Measurements from ENCODE around the gene EMSY. TPM values are rescaled to one million over a fixed set of nuclear protein-coding genes. Genes with fewer than 3 reads are reported as not detected.

EMSY gene
- total RNA-seq, 4 donors from 2014 or later = 29.9 to 36.7 (median 35.3) TPM

- TF ChIP-seq CTCF (IDR thresholded peaks at IDR 0.05; ENCODE audit: low read depth) = no peak
Measured at GRCh38 chr11:76456571-76456970, 11.8 kb downstream of the EMSY start.

GRCh38 chr11:76459299-76459698 is 14.5 kb downstream of the EMSY start:
- TF ChIP-seq CTCF (IDR thresholded peaks at IDR 0.05; ENCODE audit: low read depth) = no peak

GRCh38 chr11:76459846-76460245 is 15.0 kb downstream of the EMSY start:
- no peak for TF ChIP-seq CTCF (IDR thresholded peaks at IDR 0.05; ENCODE audit: low read depth)

GRCh38 chr11:76462317-76462716 is 17.5 kb downstream of the EMSY start:
- TF ChIP-seq CTCF (IDR thresholded peaks at IDR 0.05; ENCODE audit: low read depth) = no peak

- TF ChIP-seq CTCF (IDR thresholded peaks at IDR 0.05; ENCODE audit: low read depth) = no peak
Measured at GRCh38 chr11:76465701-76466100, 20.9 kb downstream of the EMSY start.

- no peak for TF ChIP-seq CTCF (IDR thresholded peaks at IDR 0.05; ENCODE audit: low read depth)
Measured at GRCh38 chr11:76466666-76467065, 21.8 kb downstream of the EMSY start.

GRCh38 chr11:76469141-76469540 is 24.3 kb downstream of the EMSY start:
- no peak for TF ChIP-seq CTCF (IDR thresholded peaks at IDR 0.05; ENCODE audit: low read depth)

All from subcutaneous adipose tissue (tissue), 4 donors.